ENCODE data around the gene PHLDB2.

The PHLDB2 gene

GRCh38 chr3:111848778-111849177 lies 10.3 kb upstream of the PHLDB2 start:
- in situ Hi-C loops (cut with HindIII; ENCODE audit: low sequenced_read_pairs) = no loop called here

GRCh38 chr3:111850537-111850936 lies 8.5 kb upstream of the PHLDB2 start:
- in situ Hi-C loops (cut with HindIII; ENCODE audit: low sequenced_read_pairs) = no loop called here

- in situ Hi-C loops (cut with HindIII; ENCODE audit: low sequenced_read_pairs) = no loop called here
Measured at GRCh38 chr3:111851511-111851954, 7.5 kb upstream of the PHLDB2 start.

GRCh38 chr3:111852540-111852939 lies 6.5 kb upstream of the PHLDB2 start:
- in situ Hi-C loops (cut with HindIII; ENCODE audit: low sequenced_read_pairs) = no loop called here

GRCh38 chr3:111853068-111853467 lies 6.0 kb upstream of the PHLDB2 start:
- in situ Hi-C loops (cut with HindIII; ENCODE audit: low sequenced_read_pairs) = no loop called here

- in situ Hi-C loops (cut with HindIII; ENCODE audit: low sequenced_read_pairs) = no loop called here
Measured at GRCh38 chr3:111854990-111855389, 4.1 kb upstream of the PHLDB2 start.

GRCh38 chr3:111856501-111856900 lies 2.6 kb upstream of the PHLDB2 start:
- in situ Hi-C loops (cut with HindIII; ENCODE audit: low sequenced_read_pairs) = no loop called here

GRCh38 chr3:111857474-111857873 lies 1.6 kb upstream of the PHLDB2 start:
- in situ Hi-C loops (cut with HindIII; ENCODE audit: low sequenced_read_pairs) = no loop called here

- in situ Hi-C loops (cut with HindIII; ENCODE audit: low sequenced_read_pairs) = no loop called here
Measured at GRCh38 chr3:111858642-111859041, 423 bp upstream of the PHLDB2 start.

- in situ Hi-C loops (cut with HindIII; ENCODE audit: low sequenced_read_pairs) = no loop called here
Measured at GRCh38 chr3:111859974-111860859, 1.2 kb downstream of the PHLDB2 start.

GRCh38 chr3:111861391-111861790 lies 2.3 kb downstream of the PHLDB2 start:
- in situ Hi-C loops (cut with HindIII; ENCODE audit: low sequenced_read_pairs) = no loop called here

- in situ Hi-C loops (cut with HindIII; ENCODE audit: low sequenced_read_pairs) = no loop called here
Measured at GRCh38 chr3:111862415-111862814, 3.4 kb downstream of the PHLDB2 start.

GRCh38 chr3:111862974-111863373 lies 3.9 kb downstream of the PHLDB2 start:
- in situ Hi-C loops (cut with HindIII; ENCODE audit: low sequenced_read_pairs) = no loop called here

- in situ Hi-C loops (cut with HindIII; ENCODE audit: low sequenced_read_pairs) = no loop called here
Measured at GRCh38 chr3:111863942-111864694, 5.1 kb downstream of the PHLDB2 start.

GRCh38 chr3:111864821-111865656 lies 6.0 kb downstream of the PHLDB2 start:
- in situ Hi-C loops (cut with HindIII; ENCODE audit: low sequenced_read_pairs) = no loop called here

- in situ Hi-C loops (cut with HindIII; ENCODE audit: low sequenced_read_pairs) = no loop called here
Measured at GRCh38 chr3:111867889-111868426, 8.9 kb downstream of the PHLDB2 start.

- in situ Hi-C loops (cut with HindIII; ENCODE audit: low sequenced_read_pairs) = no loop called here
Measured at GRCh38 chr3:111870620-111871019, 11.6 kb downstream of the PHLDB2 start.

GRCh38 chr3:111871809-111872623 lies 13.0 kb downstream of the PHLDB2 start:
- in situ Hi-C loops (cut with HindIII; ENCODE audit: low sequenced_read_pairs) = no loop called here

- in situ Hi-C loops (cut with HindIII; ENCODE audit: low sequenced_read_pairs) = no loop called here
Measured at GRCh38 chr3:111872979-111873378, 13.9 kb downstream of the PHLDB2 start.
